GM20431 (cell line): Measurements from ENCODE around the gene OR2T1.
"Not testable (repeated sequence)": the region's sequence is repeated elsewhere in the genome, so short reads cannot be mapped to it uniquely, and the experiment has no call there.

Experiments
- in situ Hi-C: fragments of 300-500 bp; cut with MseI, MboI; formaldehyde crosslinking; loops from one replicate; pipeline ENCODE4 v1.15.0; 2020; ENCODE audit warnings: low sequenced_read_pairs; ENCODE audit not compliant: unreplicated experiment

OR2T1 gene, protein sequence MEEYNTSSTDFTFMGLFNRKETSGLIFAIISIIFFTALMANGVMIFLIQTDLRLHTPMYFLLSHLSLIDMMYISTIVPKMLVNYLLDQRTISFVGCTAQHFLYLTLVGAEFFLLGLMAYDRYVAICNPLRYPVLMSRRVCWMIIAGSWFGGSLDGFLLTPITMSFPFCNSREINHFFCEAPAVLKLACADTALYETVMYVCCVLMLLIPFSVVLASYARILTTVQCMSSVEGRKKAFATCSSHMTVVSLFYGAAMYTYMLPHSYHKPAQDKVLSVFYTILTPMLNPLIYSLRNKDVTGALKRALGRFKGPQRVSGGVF

GRCh38 chr1:248402748-248403147, at the start of gene OR2T1:
Gene OR2T1 (plus strand): TSS chr1:248403048. CDS start chr1:248406148, 3,100 bp downstream.
- in situ Hi-C loops = no loop called here

DNA sequence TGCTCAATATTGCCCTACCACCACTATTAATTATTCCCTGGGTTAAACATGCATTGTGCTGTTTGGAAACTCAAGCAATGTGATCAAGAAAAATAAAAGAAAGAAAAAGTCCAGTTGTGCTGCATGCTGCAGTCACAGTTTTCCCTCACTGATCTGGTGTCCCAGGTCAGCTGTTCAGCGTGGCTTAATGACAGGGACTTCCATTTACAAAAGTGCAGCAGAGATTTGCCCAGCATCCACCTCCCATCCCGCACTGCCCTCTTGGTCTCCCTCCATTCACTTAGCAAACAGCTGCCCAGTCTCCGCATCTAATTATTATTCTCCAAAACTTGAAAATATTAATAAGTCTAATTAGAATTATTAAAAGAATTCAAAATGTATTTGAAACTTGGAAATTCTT, 43.4 kb upstream of the OR2T1 start:
- in situ Hi-C loops = no loop called here

GRCh38 chr1:248361121-248361715, 41.6 kb upstream of the OR2T1 start, which contains the start of gene OR2T4:
Gene OR2T4 (plus strand): TSS chr1:248361665. CDS start chr1:248361665, 0 bp downstream.
- in situ Hi-C loops = no loop called here

GRCh38 chr1:248366609-248367008, 36.2 kb upstream of the OR2T1 start:
- in situ Hi-C loops = no loop called here

DNA sequence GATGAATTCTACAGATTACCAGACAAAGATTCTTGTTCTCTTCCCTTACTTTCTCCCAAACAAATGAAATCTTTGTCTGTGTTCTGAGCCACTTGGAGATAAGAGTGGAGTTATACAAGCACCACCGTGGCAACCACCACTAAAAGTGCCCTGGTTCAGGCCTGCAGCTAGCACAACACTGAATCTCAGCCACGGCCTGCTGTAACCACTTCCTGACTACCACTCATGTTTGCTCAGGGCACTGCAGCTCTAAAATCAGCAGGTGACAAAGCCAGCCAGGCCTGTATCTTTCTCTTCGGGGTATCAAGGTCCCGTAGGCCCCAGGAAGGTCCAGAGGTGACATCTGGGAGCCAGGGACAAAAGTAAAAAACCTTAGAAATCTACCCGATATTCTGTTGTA, 30.5 kb upstream of the OR2T1 start:
- in situ Hi-C loops = no loop called here

DNA sequence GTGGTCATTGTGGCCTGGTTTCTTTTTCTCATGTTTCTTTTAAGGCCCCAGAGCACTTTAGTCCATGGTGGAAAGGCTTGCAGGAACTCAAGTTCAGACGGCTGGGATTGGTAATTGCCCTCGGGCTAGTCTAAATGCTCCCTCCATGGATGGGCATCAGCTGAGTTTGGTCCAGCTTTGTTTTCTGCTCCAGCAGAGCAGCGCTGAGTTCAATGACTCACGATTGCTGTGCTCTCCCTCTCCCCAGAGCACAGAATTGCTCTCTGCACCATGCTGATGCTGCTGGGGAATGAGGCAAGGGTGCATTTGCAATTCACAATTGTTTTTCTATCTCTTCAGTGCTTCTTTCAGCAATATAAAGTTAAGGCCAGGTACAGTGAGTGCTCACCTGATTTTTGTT, 29.1 kb upstream of the OR2T1 start:
- in situ Hi-C loops = no loop called here

DNA sequence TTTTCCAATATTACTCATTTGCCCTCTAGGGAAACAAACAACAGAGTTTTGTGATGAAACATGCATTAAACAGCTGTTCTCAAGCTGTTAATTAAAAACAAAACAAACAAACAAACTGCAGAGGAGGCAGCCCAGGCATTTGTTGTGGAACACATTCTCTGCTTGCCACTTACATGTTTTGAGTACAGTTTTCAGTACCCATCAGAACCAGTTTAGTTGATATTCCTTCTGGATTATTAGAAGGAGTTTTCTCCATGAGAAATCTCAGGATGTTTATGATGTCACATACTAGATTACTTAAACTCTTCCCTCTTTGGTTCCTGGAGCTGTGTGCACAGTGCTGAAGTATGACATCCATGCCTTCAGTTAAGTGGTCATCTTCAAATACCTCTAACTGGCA, 27.4 kb upstream of the OR2T1 start, which contains the start of gene OR2T6:
Gene OR2T6, plus strand, starts transcription at position 301 of the 400 bp plus-strand sequence. CDS start 11,863 bp downstream, outside the sequence.
- in situ Hi-C loops = no loop called here

DNA sequence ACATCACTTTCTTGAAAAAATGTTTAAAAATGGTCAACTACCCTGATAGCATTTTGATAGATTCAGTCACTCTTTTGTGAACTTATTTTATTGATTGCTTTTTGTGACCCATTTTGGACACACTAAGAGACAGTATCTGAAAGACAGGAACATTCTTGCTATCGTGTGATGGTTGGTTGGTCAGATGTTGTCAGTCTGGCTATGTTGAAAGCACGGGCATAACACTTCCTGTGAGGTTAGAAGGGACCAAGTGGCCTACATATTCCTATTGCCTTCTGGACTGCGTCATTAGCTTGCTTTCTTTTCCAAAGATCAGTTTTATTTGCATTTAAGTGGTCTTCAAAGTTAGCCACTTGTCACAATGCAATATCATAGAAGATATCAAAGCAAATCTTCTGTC, 25.9 kb upstream of the OR2T1 start:
- in situ Hi-C loops = no loop called here

- in situ Hi-C loops = no loop called here
Measured at GRCh38 chr1:248380854-248381253, 22.0 kb upstream of the OR2T1 start.

- in situ Hi-C loops = no loop called here
Measured at GRCh38 chr1:248388426-248388825, 14.4 kb upstream of the OR2T1 start.

GRCh38 chr1:248393050-248393449, 9.8 kb upstream of the OR2T1 start:
- in situ Hi-C loops = no loop called here

GRCh38 chr1:248404024-248404423, 1.2 kb downstream of the OR2T1 start:
- in situ Hi-C loops = no loop called here

GRCh38 chr1:248406721-248407692, 4.2 kb downstream of the OR2T1 start:
- in situ Hi-C loops = no loop called here

- in situ Hi-C loops = no loop called here
Measured at GRCh38 chr1:248416226-248416625, 13.4 kb downstream of the OR2T1 start.

GRCh38 chr1:248417854-248418253, 15.0 kb downstream of the OR2T1 start:
- in situ Hi-C loops = no loop called here

GRCh38 chr1:248421384-248421783, 18.5 kb downstream of the OR2T1 start:
- in situ Hi-C loops = no loop called here

DNA sequence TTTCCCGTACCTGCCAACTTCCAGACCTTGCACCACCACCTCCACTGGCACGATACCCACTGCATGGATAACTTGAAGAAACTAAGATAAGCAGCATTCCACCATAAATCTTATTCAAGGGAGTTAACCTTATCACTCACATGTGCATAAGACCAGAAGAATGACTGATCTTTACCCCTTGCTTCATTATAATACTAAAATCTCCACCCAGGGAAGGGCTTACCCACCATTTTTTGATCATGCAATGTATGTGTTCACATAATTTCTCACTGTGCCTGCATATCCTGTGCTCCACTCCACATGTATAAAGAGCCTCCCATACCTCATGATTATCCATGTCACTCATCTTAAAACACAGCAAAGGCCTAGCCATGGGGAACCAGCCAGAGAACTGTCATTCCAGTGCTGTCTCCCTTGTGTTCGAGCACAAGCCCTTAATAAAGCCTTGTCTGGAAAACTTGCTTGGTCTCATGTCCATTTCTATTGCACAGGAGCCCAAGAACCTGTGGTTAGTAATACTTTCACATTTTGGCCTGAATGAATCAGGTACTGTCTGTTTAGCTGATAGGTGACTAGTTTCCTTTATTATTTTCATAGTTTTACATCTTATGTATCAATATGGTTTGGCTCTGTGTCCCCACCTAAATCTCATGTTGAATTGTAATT, 24.8 kb downstream of the OR2T1 start:
- in situ Hi-C loops = not testable (repeated sequence)

- in situ Hi-C loops = not testable (repeated sequence)
Measured at GRCh38 chr1:248428192-248428533, 25.3 kb downstream of the OR2T1 start.

DNA sequence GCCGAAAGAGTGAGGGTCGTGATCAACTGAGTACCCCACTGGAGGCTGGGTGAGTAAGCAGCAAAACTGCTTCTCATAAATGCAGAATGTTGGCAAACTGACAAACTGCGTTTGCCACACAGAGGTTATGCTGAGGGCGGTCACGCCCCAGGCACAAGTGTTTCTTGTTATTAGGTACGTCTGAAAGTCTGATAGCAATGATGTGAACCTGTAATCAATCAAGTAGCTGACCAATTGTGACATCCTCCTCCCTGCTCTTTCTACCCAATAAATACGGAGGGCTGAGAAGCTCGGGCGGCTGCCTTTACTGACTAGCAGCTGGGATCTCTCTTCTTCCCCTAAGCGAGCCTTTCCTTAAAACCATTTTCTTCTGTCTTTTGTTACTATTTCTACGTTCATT, 28.8 kb downstream of the OR2T1 start:
- in situ Hi-C loops = not testable (repeated sequence)

- in situ Hi-C loops = not testable (repeated sequence)
Measured at GRCh38 chr1:248432201-248432600, 29.4 kb downstream of the OR2T1 start.
